A673 (cell line): ENCODE results near the gene RPN1. TPM values are rescaled to one million over a fixed set of nuclear protein-coding genes. Genes with fewer than 3 reads are reported as not detected.

Experiments
- BruUV-seq: library from RNA; stranded (reverse); fragments of 400-500 nt; replicated peaks from 2 replicates; lab custom pipeline; 2021; lab: Mats Ljungman, UMichigan
- CTCF ChIA-PET: fragments of 300-600 bp; sonication (Branson Sonifier 250); formaldehyde crosslinking; loops from one replicate; lab custom pipeline; 2022; ENCODE audit warnings: antibody characterized with exemption; lab: Charles Lee
- POLR2A ChIA-PET: fragments of 300-600 bp; sonication (Branson Sonifier 250); formaldehyde crosslinking; loops from one replicate; lab custom pipeline; 2022; ENCODE audit warnings: antibody characterized with exemption; ENCODE audit not compliant: low non-redundant PET; lab: Charles Lee
- DNase-seq: peaks from one replicate; pipeline ENCODE4 v3.0.0-alpha.2; 2015; ENCODE audit warnings: low spot score
- H3K27ac ChIP-seq: fragments of 200-600 bp; sonication (generic); 2 replicates; pipeline ENCODE4 v1.5.1; 2016; ENCODE audit warnings: mixed run types, low read depth, mild to moderate bottlenecking, mixed read lengths, antibody characterized with exemption, low read length; ENCODE audit not compliant: poor library complexity, severe bottlenecking
- H3K27me3 ChIP-seq: fragments of 200-600 bp; sonication (generic); replicated peaks from 2 replicates; pipeline ENCODE4 v1.6.1; 2017; ENCODE audit warnings: mixed run types, low read depth, mild to moderate bottlenecking, mixed read lengths, antibody characterized with exemption, low read length; ENCODE audit not compliant: insufficient read depth, poor library complexity
- H3K36me3 ChIP-seq: fragments of 200-600 bp; sonication (generic); 2 replicates; pipeline ENCODE4 v1.6.1; 2016; ENCODE audit warnings: mixed run types, mild to moderate bottlenecking, mixed read lengths, antibody characterized with exemption, low read length; ENCODE audit not compliant: insufficient read depth, poor library complexity, severe bottlenecking
- H3K4me1 ChIP-seq: fragments of 200-600 bp; sonication (generic); 2 replicates; pipeline ENCODE4 v1.6.1; 2017; ENCODE audit warnings: mixed run types, mild to moderate bottlenecking, mixed read lengths, antibody characterized with exemption, low read length; ENCODE audit not compliant: insufficient read depth, poor library complexity, severe bottlenecking
- H3K4me3 ChIP-seq: fragments of 200-600 bp; sonication (generic); 2 replicates; pipeline ENCODE4 v1.5.1; 2016; ENCODE audit warnings: low read depth, mixed run types, mild to moderate bottlenecking, mixed read lengths, low read length; ENCODE audit not compliant: poor library complexity, severe bottlenecking
- H3K9me3 ChIP-seq: fragments of 200-600 bp; sonication (generic); 2 replicates; pipeline ENCODE4 v1.6.1; 2016; ENCODE audit warnings: mixed run types, low read depth, mild to moderate bottlenecking, mixed read lengths, antibody characterized with exemption, low read length; ENCODE audit not compliant: poor library complexity, severe bottlenecking
- EZH2 ChIP-seq: fragments of 200-600 bp; sonication (generic); IDR thresholded peaks from 2 replicates; pipeline ENCODE4 v1.6.1; 2017; ENCODE audit warnings: borderline replicate concordance, low read depth, mild to moderate bottlenecking, mixed read lengths, antibody characterized with exemption, low read length; ENCODE audit not compliant: poor library complexity, severe bottlenecking
- intact Hi-C: fragments of 100-400 bp; cut with micrococcal nuclease; formaldehyde crosslinking; loops from one replicate; pipeline ENCODE4 v1.10.0; 2022; ENCODE audit not compliant: unreplicated experiment
- total RNA-seq: library from RNA; stranded (reverse); gene quantifications from 2 replicates; pipeline ENCODE4 v1.2.3, GENCODE V29; 2021
- TF ChIP-seq, protein P1 (sequence below): fragments of 300-800, 200-600 bp; sonication (generic); conservative IDR thresholded peaks from 2 replicates; pipeline ENCODE4 v1.5.1; 2017; ENCODE audit warnings: low read depth, mild to moderate bottlenecking, antibody characterized with exemption, low read length, moderate library complexity, mixed read lengths

The RPN1 gene
- total RNA-seq, 1 experiment from 2014 or later: 254 TPM

GRCh38 chr3:128597900-128598299, 52.7 kb downstream of the RPN1 start:
- TF ChIP-seq, protein P1, sequence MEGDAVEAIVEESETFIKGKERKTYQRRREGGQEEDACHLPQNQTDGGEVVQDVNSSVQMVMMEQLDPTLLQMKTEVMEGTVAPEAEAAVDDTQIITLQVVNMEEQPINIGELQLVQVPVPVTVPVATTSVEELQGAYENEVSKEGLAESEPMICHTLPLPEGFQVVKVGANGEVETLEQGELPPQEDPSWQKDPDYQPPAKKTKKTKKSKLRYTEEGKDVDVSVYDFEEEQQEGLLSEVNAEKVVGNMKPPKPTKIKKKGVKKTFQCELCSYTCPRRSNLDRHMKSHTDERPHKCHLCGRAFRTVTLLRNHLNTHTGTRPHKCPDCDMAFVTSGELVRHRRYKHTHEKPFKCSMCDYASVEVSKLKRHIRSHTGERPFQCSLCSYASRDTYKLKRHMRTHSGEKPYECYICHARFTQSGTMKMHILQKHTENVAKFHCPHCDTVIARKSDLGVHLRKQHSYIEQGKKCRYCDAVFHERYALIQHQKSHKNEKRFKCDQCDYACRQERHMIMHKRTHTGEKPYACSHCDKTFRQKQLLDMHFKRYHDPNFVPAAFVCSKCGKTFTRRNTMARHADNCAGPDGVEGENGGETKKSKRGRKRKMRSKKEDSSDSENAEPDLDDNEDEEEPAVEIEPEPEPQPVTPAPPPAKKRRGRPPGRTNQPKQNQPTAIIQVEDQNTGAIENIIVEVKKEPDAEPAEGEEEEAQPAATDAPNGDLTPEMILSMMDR: no peak
- no peak for TF ChIP-seq EZH2
- intact Hi-C loops: no loop called here
- Histone ChIP-seq H3K4me1 (peaks cover 3% of the 10 kb centered on the region), H3K4me3 (no peak overlapping the region), H3K9me3 (no peaks in the 10 kb centered on the region), H3K36me3 (no peaks in the 10 kb centered on the region), H3K27me3 (no peaks in the 10 kb centered on the region), H3K27ac (peak overlapping the region; percentile 63)
- no TSS peak for BruUV-seq
- DNase-seq: no peak
- CTCF ChIA-PET: no interaction called here
- POLR2A ChIA-PET: no interaction called here

GRCh38 chr3:128592864-128593263, 57.8 kb downstream of the RPN1 start:
- Histone ChIP-seq H3K4me1 (peaks cover 13% of the 10 kb centered on the region), H3K4me3 (no peak overlapping the region), H3K36me3 (no peaks in the 10 kb centered on the region), H3K9me3 (no peaks in the 10 kb centered on the region), H3K27me3 (no peaks in the 10 kb centered on the region), H3K27ac (no peak overlapping the region)
- no peak for TF ChIP-seq EZH2
- TF ChIP-seq, protein P1: no peak
- ChIA-PET CTCF (no interaction called here), POLR2A (interaction anchor here (0.7 kb wide), 1 partner anchor 536 kb away, joined by 6 read pairs; no protein-coding TSS in a partner anchor)
- BruUV-seq: no TSS peak
- no peak for DNase-seq
- intact Hi-C loops: no loop called here

- BruUV-seq: no TSS peak
- ChIA-PET POLR2A (no interaction called here), CTCF (no interaction called here)
- H3K4me1 ChIP-seq: peaks cover 13% of the 10 kb centered on the region
- no peak overlapping the region for H3K27ac ChIP-seq
- TF ChIP-seq, protein P1: no peak
- no peaks in the 10 kb centered on the region for H3K9me3 ChIP-seq
- DNase-seq: no peak
- H3K36me3 ChIP-seq: no peaks in the 10 kb centered on the region
- intact Hi-C loops: no loop called here
- H3K27me3 ChIP-seq: no peaks in the 10 kb centered on the region
- no peak overlapping the region for H3K4me3 ChIP-seq
Observed at GRCh38 chr3:128591738-128592426, 58.7 kb downstream of the RPN1 start.
